H1 (cell line): Measurements from ENCODE around the gene CSNK1D. TPM values are rescaled to one million over a fixed set of nuclear protein-coding genes. Genes with fewer than 3 reads are reported as not detected.

Experiments
- CTCF ChIA-PET: fragments of 300-600 bp; sonication (Branson Sonifier 250); formaldehyde crosslinking; loops from one replicate; lab custom pipeline; 2021; ENCODE audit not compliant: partially characterized antibody; lab: Charles Lee
- POLR2A ChIA-PET: fragments of 300-600 bp; sonication (Branson Sonifier 250); formaldehyde crosslinking; loops from one replicate; lab custom pipeline; 2021; ENCODE audit warnings: inconsistent platforms; ENCODE audit not compliant: partially characterized antibody; lab: Charles Lee
- DNase-seq, 2 experiments: peaks; one replicate each; pipeline versions ENCODE4 v3.0.0 to v3.0.0-alpha.2; 2010 to 2022; ENCODE audit warnings: low spot score in 2 of 2, low read depth in 1 of 2, mixed read lengths in 1 of 2
- FAIRE-seq: peaks from 2 replicates; lab custom pipeline; 2011; peaks lifted over from hg19 to GRCh38; lab: Jason Lieb, UNC
- H2AFZ ChIP-seq: 2 replicates; pipeline ENCODE4 v1.8.1; 2012; ENCODE audit warnings: low read length, inconsistent platforms
- H2AK5ac ChIP-seq: 2 replicates; pipeline ENCODE4 v1.6.1; 2013; ENCODE audit warnings: low read depth, low read length
- H2BK120ac ChIP-seq: replicated peaks from 2 replicates; pipeline ENCODE3; 2013; ENCODE audit warnings: low read depth, low read length, inconsistent platforms
- H2BK12ac ChIP-seq: 2 replicates; pipeline ENCODE4 v1.6.1; 2013; ENCODE audit warnings: low read depth, low read length
- H2BK15ac ChIP-seq: 2 replicates; pipeline ENCODE4 v1.6.1; 2013; ENCODE audit warnings: low read length
- H2BK20ac ChIP-seq: 2 replicates; pipeline ENCODE4 v1.6.1; 2013; ENCODE audit warnings: low read length
- H2BK5ac ChIP-seq: 2 replicates; pipeline ENCODE4 v1.6.1; 2013; ENCODE audit warnings: low read depth, low read length
- H3K14ac ChIP-seq: 2 replicates; pipeline ENCODE4 v1.6.1; 2013; ENCODE audit warnings: inconsistent platforms; ENCODE audit not compliant: insufficient read length
- H3K18ac ChIP-seq: 2 replicates; pipeline ENCODE4 v1.6.1; 2013; ENCODE audit warnings: low read length; ENCODE audit errors: extremely low read depth
- H3K23ac ChIP-seq: 2 replicates; pipeline ENCODE4 v1.6.1; 2013; ENCODE audit warnings: inconsistent platforms; ENCODE audit not compliant: insufficient read length
- H3K23me2 ChIP-seq: 2 replicates; pipeline ENCODE4 v1.6.1; 2013; ENCODE audit warnings: low read depth, low read length
- H3K27ac ChIP-seq: 2 replicates; pipeline ENCODE4 v1.6.1; 2011; ENCODE audit warnings: low read depth, low read length, inconsistent platforms
- H3K27me3 ChIP-seq, 4 experiments: replicated peaks in 1 of 4; 1 replicate in 1 of 4; 2 replicates in 3 of 4; pipeline versions ENCODE4 v1.6.1 to v1.8.1; 2011 to 2013; ENCODE audit warnings: low read length in 3 of 4, mild to moderate bottlenecking in 3 of 4, inconsistent platforms in 2 of 4, mixed read lengths in 2 of 4, moderate library complexity in 1 of 4; ENCODE audit not compliant: control insufficient read depth in 3 of 4, insufficient read depth in 3 of 4; ENCODE audit errors: extremely low read depth in 1 of 4
- H3K36me3 ChIP-seq, 4 experiments: 2 replicates each; pipeline versions ENCODE4 v1.6.1 to v1.8.1; 2011 to 2013; ENCODE audit warnings: mild to moderate bottlenecking in 4 of 4, low read length in 3 of 4, moderate library complexity in 2 of 4, control low read depth in 1 of 4, inconsistent platforms in 1 of 4; ENCODE audit not compliant: insufficient read depth in 4 of 4, control insufficient read depth in 2 of 4
- H3K4ac ChIP-seq: replicated peaks from 2 replicates; pipeline ENCODE3; 2013; ENCODE audit warnings: low read length, low read depth, mixed read lengths, inconsistent platforms; ENCODE audit not compliant: insufficient read length
- H3K4me1 ChIP-seq, 4 experiments: replicated peaks in 1 of 4; 1 replicate in 1 of 4; 2 replicates in 3 of 4; pipeline versions ENCODE4 v1.6.1 to v1.8.1; 2011 to 2013; ENCODE audit warnings: low read length in 3 of 4, inconsistent platforms in 2 of 4, mixed read lengths in 1 of 4; ENCODE audit not compliant: insufficient read depth in 4 of 4, control insufficient read depth in 3 of 4
- H3K4me2 ChIP-seq, 2 experiments: 2 replicates each; pipeline versions ENCODE4 v1.6.1 to v1.8.1; 2011 to 2013; ENCODE audit warnings: low read depth in 2 of 2, low read length in 2 of 2, control low read depth in 1 of 2, inconsistent platforms in 1 of 2, mild to moderate bottlenecking in 1 of 2; ENCODE audit not compliant: insufficient read depth in 1 of 2
- H3K4me3 ChIP-seq, 4 experiments: fragments of 200-600, 300-600 bp in 1 of 4; sonication (generic), shearing (Covaris generic), sonication (Bioruptor Twin) in 1 of 4; 2 replicates each; pipeline versions ENCODE4 v1.5.1 to v1.8.1; 2011 to 2016; ENCODE audit warnings: low read length in 4 of 4, low read depth in 3 of 4, control low read depth in 2 of 4, inconsistent platforms in 2 of 4, mild to moderate bottlenecking in 2 of 4, mixed read lengths in 1 of 4, moderate library complexity in 1 of 4; ENCODE audit not compliant: insufficient read depth in 2 of 4; ENCODE audit errors: extremely low read depth in 1 of 4
- H3K56ac ChIP-seq: replicated peaks from 2 replicates; pipeline ENCODE3; 2013; ENCODE audit warnings: low read depth, mild to moderate bottlenecking, mixed read lengths, low read length, inconsistent platforms; ENCODE audit not compliant: insufficient read length
- H3K79me1 ChIP-seq: 2 replicates; pipeline ENCODE4 v1.6.1; 2013; ENCODE audit warnings: low read depth, low read length, control low read depth
- H3K79me2 ChIP-seq, 2 experiments: 2 replicates each; pipeline versions ENCODE4 v1.6.1 to v1.8.1; 2012 to 2013; ENCODE audit warnings: low read length in 2 of 2, mild to moderate bottlenecking in 2 of 2, inconsistent platforms in 1 of 2; ENCODE audit not compliant: insufficient read depth in 2 of 2, control insufficient read depth in 1 of 2
- H3K9ac ChIP-seq, 4 experiments: replicated peaks in 1 of 4; 1 replicate in 1 of 4; 2 replicates in 3 of 4; pipeline versions ENCODE4 v1.6.1 to v1.8.1; 2011 to 2013; ENCODE audit warnings: low read depth in 3 of 4, low read length in 3 of 4, control low read depth in 2 of 4, mild to moderate bottlenecking in 2 of 4, moderate library complexity in 2 of 4, inconsistent platforms in 1 of 4; ENCODE audit errors: extremely low read depth in 1 of 4
- H3K9me3 ChIP-seq, 2 experiments: 2 replicates each; pipeline versions ENCODE4 v1.6.1 to v1.8.1; 2012 to 2013; ENCODE audit warnings: mild to moderate bottlenecking in 2 of 2, moderate library complexity in 2 of 2, control low read depth in 1 of 2, inconsistent platforms in 1 of 2, low read depth in 1 of 2, low read length in 1 of 2, mixed read lengths in 1 of 2; ENCODE audit not compliant: insufficient read depth in 2 of 2
- H4K20me1 ChIP-seq, 2 experiments: replicated peaks in 1 of 2; 2 replicates each; pipeline versions ENCODE3 to v1.8.1; 2011 to 2013; ENCODE audit warnings: inconsistent platforms in 2 of 2, low read length in 2 of 2, mild to moderate bottlenecking in 1 of 2; ENCODE audit not compliant: insufficient read depth in 2 of 2, control insufficient read depth in 1 of 2
- H4K5ac ChIP-seq: 2 replicates; pipeline ENCODE4 v1.6.1; 2013; ENCODE audit warnings: low read length, low read depth, mixed read lengths, inconsistent platforms; ENCODE audit not compliant: insufficient read length
- H4K8ac ChIP-seq: 2 replicates; pipeline ENCODE4 v1.8.0; 2013; ENCODE audit warnings: mild to moderate bottlenecking, moderate library complexity, low read length, inconsistent platforms; ENCODE audit not compliant: insufficient read depth; ENCODE audit errors: extremely low read depth
- H4K91ac ChIP-seq: replicated peaks from 2 replicates; pipeline ENCODE3; 2013; ENCODE audit warnings: low read length, mixed read lengths, inconsistent platforms; ENCODE audit not compliant: insufficient read length
- CEBPB ChIP-seq: IDR thresholded peaks from 2 replicates; pipeline ENCODE4 v1.6.1; 2012; ENCODE audit warnings: low read depth, low read length
- JUN ChIP-seq: IDR thresholded peaks from 2 replicates; pipeline ENCODE4 v1.6.1; 2011; ENCODE audit warnings: low read depth, mild to moderate bottlenecking, improper control_type of control experiment, low read length
- RBBP5 ChIP-seq: IDR thresholded peaks from 2 replicates; pipeline ENCODE4 v1.7.1; 2012; ENCODE audit warnings: low read depth, mild to moderate bottlenecking, inconsistent platforms, low read length, moderate library complexity, borderline replicate concordance
- ZNF274 ChIP-seq: IDR thresholded peaks from 2 replicates; pipeline ENCODE4 v1.7.0; 2012; ENCODE audit warnings: low read length, borderline replicate concordance; ENCODE audit errors: extremely low read depth
- WGBS, 2 experiments: shearing (Covaris generic) in 1 of 2; methylation state at CpG; one replicate each; pipeline versions ENCODE4 v1.1.6 to v1.1.7; 2013 to 2015; ENCODE audit warnings: low lambda C conversion rate in 2 of 2, mixed read lengths in 2 of 2, inconsistent platforms in 1 of 2, low coverage in 1 of 2, missing lambda C conversion rate in 1 of 2; ENCODE audit not compliant: insufficient replicate concordance in 2 of 2, insufficient coverage in 1 of 2, insufficient read length in 1 of 2; ENCODE audit errors: extremely low coverage in 1 of 2, missing lambda C conversion rate in 1 of 2; 5-methylcytosine and 5-hydroxymethylcytosine counted together
- polyA plus RNA-seq, 7 experiments: library from polyadenylated mRNA; depleted of rRNA in 3 of 7; stranded (reverse) in 5 of 7; unstranded in 2 of 7; fragments of >200 nt in 5 of 7; fragments of 200-250 nt in 2 of 7; gene quantifications; 1 replicate in 5 of 7; 2 replicates in 1 of 7; 4 replicates in 1 of 7; pipeline versions ENCODE4 v1.2.1 to v1.2.3, GENCODE V29; 2011 to 2013; ENCODE audit warnings: missing spikeins in 2 of 7, mixed read lengths in 2 of 7
- total RNA-seq: library from RNA; stranded (reverse); fragmentation: NEBNext Ultra II Directional; extraction: Animal tissue kit (Norgen Biotek cat#: 25700); gene quantifications from 2 replicates; pipeline ENCODE4 v1.2.1, GENCODE V29; 2021

Gene CSNK1D
- total and polyA plus RNA-seq, 2 of the 8 experiments (the other 6 are each of a cell fraction or from before 2014, with no cell fraction given), result 73.5 to 103 TPM

DNA sequence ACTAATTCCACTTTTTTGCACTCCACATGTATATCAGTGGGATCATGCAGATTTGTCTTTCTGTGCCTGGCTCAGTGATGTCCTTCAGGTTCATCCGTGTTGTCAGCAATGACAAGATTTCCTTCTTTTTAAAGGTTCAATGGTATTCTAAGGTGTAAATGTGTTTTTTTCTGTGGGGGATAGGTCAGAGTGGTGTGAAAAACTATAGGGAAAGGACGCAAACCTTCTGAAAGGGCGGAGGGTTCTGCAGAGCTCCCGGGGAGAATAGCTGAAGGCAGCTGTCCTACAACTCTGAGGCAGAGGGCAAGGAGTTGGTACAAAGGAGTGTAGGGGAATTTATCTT lies 21.9 kb upstream of the CSNK1D start:
- H4K91ac ChIP-seq, result no peak overlapping the region
- H3K27me3 ChIP-seq, result peaks cover 0 to 7% (median 4%) of the 10 kb centered on the region in 4 experiments; a peak in 3 of 7 replicates
- WGBS, 2 experiments, result 91% methylated on average over 4 of the region's 4 CpGs; no CpG with 5 or more reads in 1 of the 2 experiments
- no peaks in the 10 kb centered on the region for H3K9me3 ChIP-seq
- no peak overlapping the region for H4K5ac ChIP-seq
- H3K79me1 ChIP-seq, result no peaks in the 10 kb centered on the region
- H3K4ac ChIP-seq, result no peak overlapping the region
- no peak for DNase-seq
- no peak overlapping the region for H3K56ac ChIP-seq
- H3K4me1 ChIP-seq, result peaks cover 0 to 20% (median 5%) of the 10 kb centered on the region in 4 experiments; a peak in 5 of 7 replicates
- POLR2A ChIA-PET, result no interaction called here
- H3K36me3 ChIP-seq, result no peaks in the 10 kb centered on the region
- no peak overlapping the region for H2BK15ac ChIP-seq
- H2AK5ac ChIP-seq, result no peak overlapping the region
- no peaks in the 10 kb centered on the region; the same call in 1 of the 2 replicates for H3K23me2 ChIP-seq
- H2BK12ac ChIP-seq, result no peak overlapping the region
- no peak overlapping the region for H2BK120ac ChIP-seq
- no peak overlapping the region for H3K27ac ChIP-seq
- CTCF ChIA-PET, result no interaction called here
- no peak overlapping the region for H3K18ac ChIP-seq
- no peak overlapping the region for H3K4me2 ChIP-seq
- H3K9ac ChIP-seq, result no peak overlapping the region
- no peak overlapping the region for H2BK5ac ChIP-seq
- no peak overlapping the region for H4K8ac ChIP-seq
- no peak overlapping the region for H3K23ac ChIP-seq
- H3K79me2 ChIP-seq, result no peaks in the 10 kb centered on the region; a peak in 1 of 4 replicates
- H3K14ac ChIP-seq, result no peak overlapping the region
- H2AFZ ChIP-seq, result no peak overlapping the region
- no peak overlapping the region for H3K4me3 ChIP-seq
- no peak for FAIRE-seq
- no peak overlapping the region for H2BK20ac ChIP-seq
- H4K20me1 ChIP-seq, result peaks cover 0 to 2% of the 10 kb centered on the region in 2 experiments
- TF ChIP-seq CEBPB (no peak), JUN (no peak), RBBP5 (no peak), ZNF274 (no peak)
